Measurements from ENCODE around the gene PARS2.

The PARS2 gene

DNA sequence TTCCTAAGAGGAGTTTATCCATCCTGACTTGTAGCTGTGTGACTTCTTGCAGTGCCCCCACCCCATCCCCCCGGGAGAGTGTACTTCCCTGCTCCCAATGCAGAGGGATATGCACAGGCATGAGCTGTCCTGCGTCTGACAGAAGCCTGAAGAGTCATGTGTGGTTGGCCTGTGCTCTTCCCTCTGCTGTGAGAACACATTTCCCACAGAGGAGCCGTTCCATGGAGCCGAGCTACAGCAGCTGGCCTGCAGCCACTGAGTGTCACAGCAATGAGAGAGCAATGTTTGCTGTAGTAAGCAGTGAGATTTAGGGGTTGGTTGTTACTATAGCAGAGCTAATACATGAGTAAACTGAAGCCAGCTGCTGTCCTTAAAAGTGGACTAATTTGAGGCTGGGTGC, 22.0 kb downstream of the PARS2 start:
- no peak for DNase-seq (ENCODE audit: low read depth in 1 of 2, low spot score in 1 of 2)

DNA sequence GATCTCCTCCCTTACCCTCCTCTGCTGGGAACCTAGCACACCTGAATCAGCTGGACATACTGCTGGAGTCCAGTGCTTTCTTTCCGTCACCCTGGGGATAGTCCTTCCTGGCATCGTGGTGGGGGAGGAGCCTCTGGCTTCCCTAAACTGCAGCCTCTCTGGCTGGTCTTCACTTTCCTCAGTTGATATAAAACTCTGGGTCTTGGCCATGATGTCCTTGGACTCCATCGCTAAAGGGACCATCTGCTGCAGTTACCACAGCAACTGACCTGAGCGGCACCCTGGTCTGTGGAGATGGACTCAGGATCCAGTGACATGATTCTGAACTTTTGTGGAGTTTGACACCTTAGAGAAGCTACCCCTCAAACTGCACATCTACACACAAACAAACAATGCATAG, 22.8 kb downstream of the PARS2 start:
- DNase-seq (ENCODE audit: low read depth in 1 of 2, low spot score in 1 of 2): no peak

DNA sequence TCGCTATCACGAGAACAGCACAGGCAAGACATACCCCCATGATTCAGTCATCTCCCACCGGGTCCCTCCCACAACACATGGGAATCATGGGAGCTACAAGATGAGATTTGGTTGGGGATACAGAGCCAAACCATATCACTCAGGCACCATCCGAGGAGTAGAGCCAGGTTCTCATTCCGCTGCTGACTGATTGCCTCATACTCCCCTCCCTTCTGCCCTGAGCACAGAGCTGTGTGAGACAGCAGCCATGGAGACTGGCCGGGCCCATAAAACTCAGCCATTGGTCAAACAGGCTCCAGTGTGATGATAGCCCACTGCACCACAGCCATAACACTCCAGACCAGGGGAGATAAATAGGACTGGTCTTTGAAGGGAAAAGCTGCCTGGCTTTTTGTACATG, 26.1 kb downstream of the PARS2 start:
- no peak for DNase-seq (ENCODE audit: low read depth in 1 of 2, low spot score in 1 of 2)

DNA sequence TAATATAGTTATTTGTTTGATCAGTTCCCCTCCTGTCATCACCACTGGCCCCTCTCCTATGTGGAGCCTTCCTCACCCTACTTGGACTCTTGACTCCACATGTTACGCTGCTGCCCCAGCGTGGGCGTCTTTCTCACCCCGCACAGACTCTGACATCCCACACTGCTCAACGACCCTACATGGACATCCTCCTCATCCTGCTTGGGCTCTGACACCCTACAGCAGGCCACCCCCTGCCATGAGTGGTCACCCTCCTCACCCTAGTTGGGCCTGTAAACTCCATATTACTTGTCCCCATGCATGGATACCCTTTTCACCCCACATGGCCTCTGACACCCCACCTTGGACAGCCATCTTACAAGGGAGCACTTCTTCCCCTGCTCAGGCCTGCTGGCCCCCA, 27.6 kb downstream of the PARS2 start:
- no peak for DNase-seq (ENCODE audit: low read depth in 1 of 2, low spot score in 1 of 2)

DNA sequence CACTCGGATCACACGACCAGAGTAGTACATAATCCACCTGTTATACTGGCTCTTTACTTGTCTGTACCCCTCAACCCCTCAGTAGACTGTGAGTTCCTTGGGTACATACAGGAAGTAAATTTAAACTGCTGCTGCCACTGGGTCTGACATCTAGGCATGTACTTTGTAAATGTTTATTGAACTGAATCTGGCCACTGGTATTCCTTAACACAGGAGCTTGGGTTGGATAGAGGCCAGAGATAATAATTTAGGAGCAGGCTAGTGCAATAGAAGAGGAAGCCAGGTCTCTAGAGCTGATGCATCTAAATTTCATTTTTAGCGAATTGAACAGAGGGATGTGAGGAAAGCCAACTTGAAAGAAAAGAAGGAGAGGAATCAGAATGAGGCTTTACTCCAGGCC, 36.3 kb downstream of the PARS2 start:
- no peak for DNase-seq (ENCODE audit: low read depth in 1 of 2, low spot score in 1 of 2)

DNA sequence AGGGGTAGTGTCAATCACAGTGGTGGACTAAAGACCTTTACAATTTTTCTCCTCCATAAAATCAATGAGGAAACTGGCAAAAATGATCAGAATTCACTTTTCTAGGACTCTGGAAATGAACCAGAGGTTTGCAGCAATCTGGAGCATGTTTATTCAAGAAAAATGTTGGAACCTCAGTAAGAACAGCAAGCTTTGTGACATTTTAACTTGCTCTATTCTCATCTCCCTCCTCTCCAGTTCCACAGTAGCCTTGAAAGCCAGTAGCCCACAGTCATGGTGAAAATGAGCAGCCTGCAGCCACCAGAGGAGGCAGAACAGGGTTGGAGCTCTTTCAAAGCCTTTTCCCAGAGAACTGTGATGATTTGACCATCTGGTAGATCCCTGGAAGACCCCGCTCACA, 39.6 kb downstream of the PARS2 start:
- DNase-seq (ENCODE audit: low read depth in 1 of 2, low spot score in 1 of 2): no peak

DNA sequence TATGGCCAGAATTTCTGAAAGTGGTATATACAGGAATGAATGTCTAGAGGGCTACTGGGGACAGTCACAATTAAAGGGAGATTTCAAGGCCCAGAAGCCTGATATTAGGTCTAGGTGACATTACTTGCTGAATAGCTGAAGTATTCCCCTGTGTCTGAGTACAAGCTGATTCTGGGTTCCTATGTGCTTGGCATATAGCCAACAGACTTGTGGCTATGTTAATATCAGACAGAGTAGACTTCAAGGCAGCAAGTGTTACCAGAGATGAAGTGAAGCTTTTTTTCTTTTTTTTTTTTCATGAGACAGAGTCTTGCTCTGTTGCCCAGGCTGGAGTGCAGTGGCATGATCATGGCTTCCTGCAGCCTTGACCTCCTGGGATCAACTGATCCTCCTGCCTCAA, 40.3 kb downstream of the PARS2 start:
- DNase-seq (ENCODE audit: low read depth in 1 of 2, low spot score in 1 of 2): no peak

DNA sequence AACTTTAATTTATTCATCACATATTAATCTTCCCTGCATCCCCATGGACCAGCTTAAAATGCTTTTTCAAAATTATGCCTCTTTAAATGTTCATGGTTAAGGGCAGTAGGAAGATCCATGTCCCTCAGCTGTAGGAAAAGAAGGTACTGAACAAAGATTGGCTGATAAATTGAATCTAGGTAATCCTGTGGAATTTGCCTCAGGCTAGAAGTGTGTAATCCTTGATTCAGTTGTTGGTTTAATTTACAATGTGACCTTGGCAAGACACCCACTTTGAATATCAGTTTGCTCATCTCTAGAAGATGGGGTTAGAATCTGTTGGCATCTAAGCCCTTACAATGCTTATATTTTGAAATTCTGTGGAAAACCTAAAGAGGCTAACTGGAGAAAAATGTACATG, 42.6 kb downstream of the PARS2 start:
- no peak for DNase-seq (ENCODE audit: low read depth in 1 of 2, low spot score in 1 of 2)

DNA sequence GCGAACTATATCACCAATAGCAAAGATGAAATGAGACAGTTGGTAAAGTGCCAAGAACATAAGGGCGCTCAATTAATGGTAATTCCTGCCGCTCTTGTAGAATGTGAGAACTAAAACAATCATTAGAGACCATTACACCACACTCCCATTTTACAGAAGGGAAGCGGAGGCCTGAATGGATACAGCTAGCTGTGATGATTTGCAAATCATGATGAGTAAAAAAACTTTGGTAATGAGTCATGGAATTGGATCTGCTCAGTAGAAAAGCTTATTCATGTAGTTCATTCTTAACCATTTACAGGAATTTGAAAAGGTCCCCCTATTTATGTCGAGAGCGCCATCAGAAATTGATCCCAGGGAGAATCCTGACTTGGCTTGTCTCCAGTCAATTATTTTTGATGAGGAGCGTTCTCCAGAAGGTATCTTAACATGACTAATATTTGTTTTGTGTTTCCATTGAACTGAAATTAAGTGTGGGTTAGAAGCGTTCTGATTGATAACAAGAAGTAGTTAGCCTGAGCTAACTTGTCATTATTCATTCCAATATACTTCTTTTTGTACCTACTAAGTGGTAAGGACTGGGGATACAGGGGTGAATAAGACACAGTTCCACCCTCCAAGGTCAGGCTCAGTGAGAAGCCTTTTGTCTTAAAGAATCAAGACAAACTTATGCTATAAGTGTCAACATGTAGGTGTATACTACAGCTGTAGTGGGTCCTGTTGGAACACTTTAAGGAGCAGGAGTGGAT, 47.9 kb downstream of the PARS2 start:
- DNase-seq (ENCODE audit: low read depth in 1 of 2, low spot score in 1 of 2): no peak

DNA sequence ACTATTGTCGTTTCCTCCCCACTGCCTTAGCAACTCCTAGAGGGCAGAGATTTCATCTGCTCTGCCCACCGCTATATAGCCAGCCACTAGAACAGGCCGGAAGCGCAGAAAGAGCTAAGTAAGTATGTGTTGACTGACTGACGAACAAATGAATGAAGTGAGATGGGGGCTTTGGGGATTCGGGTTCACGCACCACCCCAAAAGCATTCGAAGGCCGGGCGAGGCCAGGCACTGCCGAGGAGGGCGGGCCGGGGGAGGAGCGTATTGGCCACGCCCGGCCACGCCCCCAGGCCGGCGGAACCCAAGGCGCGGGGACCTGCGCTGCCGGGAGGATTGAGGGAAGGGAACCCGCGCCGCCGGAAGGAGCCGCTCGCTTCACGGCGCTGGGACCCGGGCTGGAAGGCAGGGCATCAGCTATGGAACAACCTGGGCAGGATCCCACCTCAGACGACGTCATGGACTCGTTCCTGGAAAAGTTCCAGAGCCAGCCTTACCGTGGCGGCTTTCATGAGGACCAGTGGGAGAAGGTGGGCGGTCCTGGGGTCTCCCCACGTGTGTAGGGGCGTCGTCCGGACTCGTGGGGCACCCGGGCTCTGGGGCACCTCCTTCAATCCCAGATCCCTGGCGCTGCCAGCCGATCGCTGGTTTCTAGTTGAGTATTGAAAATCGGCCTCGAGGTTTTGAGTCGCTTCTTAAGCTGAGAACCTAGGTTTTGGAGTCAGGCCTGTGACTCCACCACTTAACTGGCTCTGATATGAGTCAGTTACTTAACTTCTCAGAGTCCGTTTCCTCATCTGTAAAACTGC, 48.6 kb downstream of the PARS2 start, which contains the start of gene TTC4:
Gene TTC4, plus strand, starts transcription at position 369 of the 806 bp plus-strand sequence. Its CDS starts 48 bp downstream, at position 417.
- DNase-seq (ENCODE audit: low read depth in 1 of 2, low spot score in 1 of 2): peak; percentile 75 to 84

DNA sequence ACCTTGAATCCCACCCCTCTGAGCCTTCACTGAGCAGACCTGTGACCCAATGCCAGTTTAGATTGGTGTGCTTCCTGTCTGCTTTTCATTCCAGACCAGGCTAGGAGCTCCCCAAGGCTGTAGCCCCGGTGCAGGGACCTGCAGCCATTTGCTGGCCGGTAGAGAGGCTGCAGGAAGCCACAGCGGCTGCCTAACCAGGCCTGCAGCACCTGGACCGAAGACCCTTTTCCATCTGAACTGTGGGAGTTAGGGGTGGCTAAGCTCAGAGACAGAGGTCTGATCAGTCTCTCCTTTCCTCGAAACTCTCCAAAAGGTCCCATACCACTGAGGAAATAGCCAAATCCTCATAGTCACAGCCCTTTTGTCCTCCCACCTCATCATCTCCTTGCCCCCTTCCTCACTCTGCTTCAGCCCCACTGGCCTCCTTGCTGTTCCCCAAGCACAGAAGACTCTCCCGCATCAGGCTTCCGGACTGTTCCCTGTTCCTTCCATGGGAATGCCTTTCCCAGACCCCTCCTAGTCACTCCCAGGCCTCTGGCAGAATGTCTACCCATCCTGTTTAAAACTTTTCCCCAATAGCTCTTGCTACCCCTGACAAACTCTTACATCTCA, 49.3 kb downstream of the PARS2 start:
- DNase-seq (ENCODE audit: low read depth in 1 of 2, low spot score in 1 of 2): no peak

DNA sequence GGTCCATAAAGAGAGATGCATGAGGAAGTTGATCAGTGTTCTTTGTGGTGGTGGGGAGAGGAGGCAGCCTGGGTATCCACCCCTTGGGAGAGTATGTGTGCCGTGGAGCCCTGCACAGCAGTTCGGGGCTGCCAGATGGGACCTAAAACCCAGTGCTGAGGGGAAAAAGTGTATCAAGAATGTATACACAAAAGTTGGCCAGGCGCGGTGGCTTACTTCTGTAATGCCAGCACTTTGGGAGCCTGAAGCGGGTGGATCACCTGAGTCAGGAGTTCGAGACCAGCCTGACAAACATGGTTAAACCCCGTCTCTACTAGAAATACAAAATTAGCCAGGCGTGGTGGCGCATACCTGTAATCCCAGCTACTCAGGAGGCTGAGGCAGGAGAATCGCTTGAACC, 52.8 kb downstream of the PARS2 start:
- DNase-seq (ENCODE audit: low read depth in 1 of 2, low spot score in 1 of 2): no peak

DNA sequence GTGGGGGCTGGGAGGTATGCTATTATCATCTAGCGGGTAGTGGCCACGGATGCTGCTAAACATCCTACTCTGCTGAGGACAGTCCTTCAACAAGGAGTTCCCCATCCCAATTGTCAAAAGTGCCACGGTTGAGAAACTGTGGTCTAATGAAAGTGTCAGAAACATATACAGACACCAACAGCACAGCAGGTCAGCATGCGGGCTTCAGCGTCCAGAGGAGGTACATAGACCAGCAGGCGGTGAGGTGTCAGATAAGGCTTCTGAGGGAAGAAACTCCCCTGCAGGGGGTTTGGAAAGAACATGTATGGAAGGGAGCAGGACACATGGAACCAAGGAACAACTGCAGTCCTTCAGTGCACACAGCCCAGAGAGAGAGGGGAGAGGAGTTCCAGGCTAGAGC, 53.5 kb downstream of the PARS2 start:
- no peak for DNase-seq (ENCODE audit: low read depth in 1 of 2, low spot score in 1 of 2)

DNA sequence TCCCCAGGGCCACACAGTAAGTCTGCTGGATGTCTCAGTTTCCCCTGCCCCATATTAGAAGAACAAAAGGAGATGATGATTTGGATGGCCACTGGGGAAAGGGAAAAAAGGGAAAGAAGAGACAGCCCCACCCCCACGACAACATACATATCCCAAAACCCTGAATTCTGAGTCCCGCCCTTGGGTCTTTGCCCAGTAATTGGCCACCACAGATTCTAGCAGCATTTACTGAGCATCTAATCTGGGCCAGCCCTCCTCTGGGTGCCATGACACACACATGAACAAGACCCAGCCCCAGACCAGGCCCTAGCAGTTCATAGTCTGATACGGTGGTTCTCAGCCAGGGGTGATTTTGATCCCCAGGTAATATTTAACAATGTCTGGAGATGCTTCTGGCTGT, 53.9 kb downstream of the PARS2 start:
- DNase-seq (ENCODE audit: low read depth in 1 of 2, low spot score in 1 of 2): no peak

DNA sequence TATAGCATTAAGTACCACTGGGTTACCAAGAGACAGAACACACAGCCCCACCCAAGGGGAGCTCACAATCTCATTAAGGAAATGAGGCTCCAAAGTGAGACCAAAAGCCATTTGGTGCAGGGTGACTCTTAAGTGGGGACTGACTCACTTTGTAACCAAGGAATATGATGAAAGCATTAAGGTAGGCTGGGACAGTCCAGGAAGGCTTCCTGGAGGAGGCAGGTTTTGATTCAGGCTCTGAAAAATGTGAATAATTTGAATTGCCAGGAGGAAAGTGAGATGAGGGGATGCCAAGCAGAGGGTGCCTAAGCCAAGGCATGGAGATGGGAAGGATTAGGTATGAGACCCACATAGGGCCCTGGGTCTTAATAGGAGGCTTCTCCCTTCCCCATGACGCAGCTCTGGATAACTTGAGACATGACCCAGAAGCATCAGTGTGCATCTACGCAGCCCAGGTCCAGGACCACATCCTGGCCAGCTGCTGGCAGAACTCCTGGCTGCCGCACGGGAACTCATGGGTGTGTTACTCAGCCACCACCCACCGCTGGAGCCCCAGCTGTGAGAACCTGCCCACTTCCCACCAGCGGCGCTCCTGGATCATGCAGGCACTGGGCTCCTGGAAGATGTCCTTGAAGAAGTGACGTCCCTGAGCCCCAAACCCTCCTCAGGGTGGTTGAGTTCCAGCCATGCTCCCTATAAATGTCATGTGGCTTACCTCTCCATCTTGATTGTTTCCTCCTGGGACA, 54.6 kb downstream of the PARS2 start:
- no peak for DNase-seq (ENCODE audit: low read depth in 1 of 2, low spot score in 1 of 2)

DNA sequence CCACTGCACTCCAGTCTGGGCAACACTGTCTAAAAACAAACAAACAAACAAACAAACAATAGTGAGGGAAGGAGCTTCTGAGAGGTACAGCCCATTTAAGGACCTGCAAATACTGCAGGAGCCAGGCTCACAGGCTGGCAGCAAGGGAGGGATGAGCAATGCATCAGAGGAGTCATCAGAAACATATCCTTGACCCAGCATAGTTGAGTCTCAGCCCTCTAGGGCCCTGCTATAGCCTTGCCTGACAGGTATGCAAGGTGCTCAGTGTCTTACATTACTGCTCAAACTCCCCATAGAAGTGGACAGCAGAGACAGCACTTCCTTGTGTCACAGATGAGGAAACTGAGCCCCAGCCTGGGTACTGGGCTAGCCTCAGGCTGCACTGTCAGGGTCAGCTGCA, 55.9 kb downstream of the PARS2 start:
- DNase-seq (ENCODE audit: low read depth in 1 of 2, low spot score in 1 of 2): no peak

Data from stimulated activated CD4-positive, alpha-beta T cell treated with anti-CD3 and anti-CD28 coated beads, Interleukin-15, amount 100 ng/mL, for 1 hour (primary cell).